ENCODE results near the gene MAOA.

The MAOA gene

GRCh38 chrX:43643662-43644061 lies 12.4 kb upstream of the MAOA start:
- no peaks in the 10 kb centered on the region for H3K79me2 ChIP-seq (ENCODE audit: low read length)
- no peaks in the 10 kb centered on the region for H3K9me2 ChIP-seq (replicated peaks; ENCODE audit: insufficient read depth, low read length)
- H3K9me3 ChIP-seq (replicated peaks; ENCODE audit: insufficient read depth, low read length), result no peaks in the 10 kb centered on the region
- no peak for DNase-seq
- no peak overlapping the region for H3K4me2 ChIP-seq (ENCODE audit: low read depth, low read length)
- no peaks in the 10 kb centered on the region for H3K4me1 ChIP-seq (ENCODE audit: low read length)
- H3K36me3 ChIP-seq (replicated peaks; ENCODE audit: insufficient read depth, low read length), result no peaks in the 10 kb centered on the region
- H3K27me3 ChIP-seq (replicated peaks; ENCODE audit: insufficient read depth, low read length), result no peaks in the 10 kb centered on the region
- no peak overlapping the region for H2AFZ ChIP-seq (ENCODE audit: low read length)
- H3K4me3 ChIP-seq (ENCODE audit: low read length), result no peak overlapping the region
- no peaks in the 10 kb centered on the region for H4K20me1 ChIP-seq (ENCODE audit: insufficient read depth, low read length)
- no peak overlapping the region for H3K9ac ChIP-seq (ENCODE audit: low read length)
- no peaks in the 10 kb centered on the region for H3F3A ChIP-seq (ENCODE audit: insufficient read depth, low read length)
- no peak for TF ChIP-seq EZH2 (optimal IDR thresholded peaks at IDR 0.05; ENCODE audit: low read depth, low read length)
- no peak overlapping the region for H3K27ac ChIP-seq (ENCODE audit: low read length)

GRCh38 chrX:43644124-43644701 lies 11.9 kb upstream of the MAOA start:
- H3K79me2 ChIP-seq (ENCODE audit: low read length), result no peaks in the 10 kb centered on the region
- H3K4me1 ChIP-seq (ENCODE audit: low read length), result no peaks in the 10 kb centered on the region
- H3K9me3 ChIP-seq (replicated peaks; ENCODE audit: insufficient read depth, low read length), result no peaks in the 10 kb centered on the region
- no peaks in the 10 kb centered on the region for H3K9me2 ChIP-seq (replicated peaks; ENCODE audit: insufficient read depth, low read length)
- no peak overlapping the region for H3K27ac ChIP-seq (ENCODE audit: low read length)
- no peaks in the 10 kb centered on the region for H3K27me3 ChIP-seq (replicated peaks; ENCODE audit: insufficient read depth, low read length)
- no peak overlapping the region for H3K4me3 ChIP-seq (ENCODE audit: low read length)
- no peak overlapping the region for H3K4me2 ChIP-seq (ENCODE audit: low read depth, low read length)
- no peaks in the 10 kb centered on the region for H4K20me1 ChIP-seq (ENCODE audit: insufficient read depth, low read length)
- H3K9ac ChIP-seq (ENCODE audit: low read length), result no peak overlapping the region
- no peak for TF ChIP-seq EZH2phosphoT487 (IDR thresholded peaks at IDR 0.05; ENCODE audit: low read length)
- no peak for TF ChIP-seq EZH2 (optimal IDR thresholded peaks at IDR 0.05; ENCODE audit: low read depth, low read length)
- TF ChIP-seq CTCF (IDR thresholded peaks at IDR 0.05; ENCODE audit: low read length), result no peak
- DNase-seq, result no peak
- no peaks in the 10 kb centered on the region for H3K36me3 ChIP-seq (replicated peaks; ENCODE audit: insufficient read depth, low read length)
- no peak overlapping the region for H2AFZ ChIP-seq (ENCODE audit: low read length)
- no peaks in the 10 kb centered on the region for H3F3A ChIP-seq (ENCODE audit: insufficient read depth, low read length)

GRCh38 chrX:43646800-43647199 lies 9.3 kb upstream of the MAOA start:
- Histone ChIP-seq H3K9ac (ENCODE audit: low read length) (no peak overlapping the region), H3K79me2 (ENCODE audit: low read length) (no peaks in the 10 kb centered on the region), H3F3A (ENCODE audit: insufficient read depth, low read length) (no peaks in the 10 kb centered on the region), H2AFZ (ENCODE audit: low read length) (no peak overlapping the region), H3K4me1 (ENCODE audit: low read length) (no peaks in the 10 kb centered on the region), H3K27ac (ENCODE audit: low read length) (no peak overlapping the region), H3K9me2 (replicated peaks; ENCODE audit: insufficient read depth, low read length) (no peaks in the 10 kb centered on the region), H4K20me1 (ENCODE audit: insufficient read depth, low read length) (no peaks in the 10 kb centered on the region), H3K36me3 (replicated peaks; ENCODE audit: insufficient read depth, low read length) (no peaks in the 10 kb centered on the region), H3K4me3 (ENCODE audit: low read length) (no peak overlapping the region), H3K4me2 (ENCODE audit: low read depth, low read length) (no peak overlapping the region), H3K9me3 (replicated peaks; ENCODE audit: insufficient read depth, low read length) (no peaks in the 10 kb centered on the region), H3K27me3 (replicated peaks; ENCODE audit: insufficient read depth, low read length) (no peaks in the 10 kb centered on the region)
- DNase-seq, result no peak
- no peak for TF ChIP-seq EZH2phosphoT487 (IDR thresholded peaks at IDR 0.05; ENCODE audit: low read length)

GRCh38 chrX:43654431-43655150 lies 1.5 kb upstream of the MAOA start:
- peak overlapping the region; percentile 85 for H3K9ac ChIP-seq (ENCODE audit: low read length)
- no peaks in the 10 kb centered on the region for H3K4me1 ChIP-seq (ENCODE audit: low read length)
- TF ChIP-seq CTCF (IDR thresholded peaks at IDR 0.05; ENCODE audit: low read length) (peak; percentile 8; the same call in 1 of the 2 replicates), EZH2 (optimal IDR thresholded peaks at IDR 0.05; ENCODE audit: low read depth, low read length) (no peak), EZH2phosphoT487 (IDR thresholded peaks at IDR 0.05; ENCODE audit: low read length) (no peak)
- no peaks in the 10 kb centered on the region for H3K27me3 ChIP-seq (replicated peaks; ENCODE audit: insufficient read depth, low read length)
- H2AFZ ChIP-seq (ENCODE audit: low read length), result peak overlapping the region; percentile 65; the same call in 1 of the 2 replicates
- no peaks in the 10 kb centered on the region for H3K9me3 ChIP-seq (replicated peaks; ENCODE audit: insufficient read depth, low read length)
- no peaks in the 10 kb centered on the region for H3K36me3 ChIP-seq (replicated peaks; ENCODE audit: insufficient read depth, low read length)
- no peaks in the 10 kb centered on the region for H4K20me1 ChIP-seq (ENCODE audit: insufficient read depth, low read length)
- peak overlapping the region; percentile 73; the same call in 1 of the 2 replicates for H3K4me2 ChIP-seq (ENCODE audit: low read depth, low read length)
- H3K9me2 ChIP-seq (replicated peaks; ENCODE audit: insufficient read depth, low read length), result no peaks in the 10 kb centered on the region
- H3K27ac ChIP-seq (ENCODE audit: low read length), result peak overlapping the region; percentile 78
- peak overlapping the region; percentile 61 for H3K4me3 ChIP-seq (ENCODE audit: low read length)
- DNase-seq, result peak; percentile 88
- no peaks in the 10 kb centered on the region for H3F3A ChIP-seq (ENCODE audit: insufficient read depth, low read length)
- no peaks in the 10 kb centered on the region for H3K79me2 ChIP-seq (ENCODE audit: low read length)

Data from MM.1S (cell line).